Neural cell (in vitro differentiated cells): ENCODE measurements around the gene AGRN. TPM values are rescaled to one million over a fixed set of nuclear protein-coding genes. Genes with fewer than 3 reads are reported as not detected.

Experiments used
- H2AFZ ChIP-seq: fragments of 200-600, 300-800 bp; sonication (generic), shearing (Covaris generic); 2 replicates; pipeline ENCODE4 v1.6.0; 2014; ENCODE audit warnings: low read depth, mild to moderate bottlenecking, antibody characterized with exemption, low read length, moderate library complexity
- H3F3A ChIP-seq: fragments of 200-600 bp; shearing (Covaris generic); 2 replicates; pipeline ENCODE4 v1.6.1; 2016; ENCODE audit warnings: mild to moderate bottlenecking, moderate library complexity, mixed read lengths, antibody characterized with exemption, low read length; ENCODE audit not compliant: insufficient read depth, poor library complexity, severe bottlenecking
- H3K27ac ChIP-seq: fragments of 200-600, 300-800 bp; sonication (generic), shearing (Covaris generic); 2 replicates; pipeline ENCODE4 v1.5.1; 2014; ENCODE audit warnings: mild to moderate bottlenecking, low read length, moderate library complexity
- H3K27me3 ChIP-seq: fragments of 300-800, 200-600 bp; sonication (generic), shearing (Covaris generic); 2 replicates; pipeline ENCODE4 v1.6.0; 2014; ENCODE audit warnings: mild to moderate bottlenecking, low read depth, low read length, moderate library complexity; ENCODE audit not compliant: insufficient read depth
- H3K36me3 ChIP-seq: fragments of 300-800, 200-600 bp; sonication (generic), shearing (Covaris generic); 2 replicates; pipeline ENCODE4 v1.5.1; 2014; ENCODE audit warnings: mild to moderate bottlenecking, antibody characterized with exemption, low read length, moderate library complexity; ENCODE audit not compliant: insufficient read depth
- H3K4me2 ChIP-seq: fragments of 300-800, 200-600 bp; sonication (generic), shearing (Covaris generic); 2 replicates; pipeline ENCODE4 v1.6.0; 2014; ENCODE audit warnings: mild to moderate bottlenecking, low read length
- H3K4me3 ChIP-seq: fragments of 300-800, 200-600 bp; sonication (generic), shearing (Covaris generic); 2 replicates; pipeline ENCODE4 v1.5.1; 2014; ENCODE audit warnings: mild to moderate bottlenecking, low read length, moderate library complexity
- H3K79me2 ChIP-seq: fragments of 200-600 bp; shearing (Covaris generic); replicated peaks from 2 replicates; pipeline ENCODE4 v1.6.0; 2014; ENCODE audit warnings: mild to moderate bottlenecking, low read length, moderate library complexity; ENCODE audit not compliant: insufficient read depth
- H3K9ac ChIP-seq: fragments of 300-800, 200-600 bp; sonication (generic), shearing (Covaris generic); 2 replicates; pipeline ENCODE4 v1.6.1; 2016; ENCODE audit warnings: mild to moderate bottlenecking, low read length, mixed read lengths
- H3K9me2 ChIP-seq: fragments of 200-600 bp; shearing (Covaris generic); 2 replicates; pipeline ENCODE4 v1.6.1; 2016; ENCODE audit warnings: mild to moderate bottlenecking, low read length, mixed read lengths; ENCODE audit not compliant: insufficient read depth
- H3K9me3 ChIP-seq: fragments of 200-600, 300-800 bp; sonication (generic), shearing (Covaris generic); 2 replicates; pipeline ENCODE4 v1.6.1; 2016; ENCODE audit warnings: mild to moderate bottlenecking, mixed run types, low read length, moderate library complexity, mixed read lengths
- H4K20me1 ChIP-seq: fragments of 200-600 bp; shearing (Covaris generic); 2 replicates; pipeline ENCODE4 v1.6.1; 2016; ENCODE audit warnings: mild to moderate bottlenecking, mixed run types; ENCODE audit not compliant: insufficient read depth
- CTCF ChIP-seq: fragments of 450-650 bp; IDR thresholded peaks from 2 replicates; pipeline ENCODE4 v1.5.1; 2014; ENCODE audit warnings: antibody characterized with exemption, mild to moderate bottlenecking, moderate library complexity; ENCODE audit not compliant: poor library complexity, severe bottlenecking
- EP300 ChIP-seq: fragments of 450-650 bp; conservative IDR thresholded peaks from 2 replicates; pipeline ENCODE4 v1.6.1; 2014; ENCODE audit warnings: antibody characterized with exemption, mild to moderate bottlenecking, moderate library complexity; ENCODE audit not compliant: poor library complexity, severe bottlenecking
- EZH2 ChIP-seq: fragments of 200-600, 300-800 bp; shearing (Covaris generic), sonication (generic); IDR thresholded peaks from 2 replicates; pipeline ENCODE4 v1.6.1; 2014; ENCODE audit warnings: antibody characterized with exemption, low read length, borderline replicate concordance, mild to moderate bottlenecking; ENCODE audit not compliant: insufficient read depth, poor library complexity, severe bottlenecking
- MXI1 ChIP-seq: fragments of 450-650 bp; conservative IDR thresholded peaks from 2 replicates; pipeline ENCODE4 v1.6.1; 2014; ENCODE audit warnings: antibody characterized with exemption, mild to moderate bottlenecking; ENCODE audit not compliant: poor library complexity, severe bottlenecking
- POLR2AphosphoS5 ChIP-seq: IDR thresholded peaks from 2 replicates; pipeline ENCODE4 v1.6.1; 2012
- RAD21 ChIP-seq: fragments of 450-650 bp; conservative IDR thresholded peaks from 2 replicates; pipeline ENCODE4 v1.6.1; 2014; ENCODE audit warnings: antibody characterized with exemption, mild to moderate bottlenecking, moderate library complexity
- REST ChIP-seq: IDR thresholded peaks from 2 replicates; pipeline ENCODE4 v1.6.1; 2012; ENCODE audit warnings: borderline replicate concordance
- SMC3 ChIP-seq: fragments of 450-650 bp; conservative IDR thresholded peaks from 2 replicates; pipeline ENCODE4 v1.6.1; 2014; ENCODE audit warnings: antibody characterized with exemption, mild to moderate bottlenecking, moderate library complexity; ENCODE audit not compliant: poor library complexity
- TAF1 ChIP-seq: IDR thresholded peaks from 2 replicates; pipeline ENCODE4 v1.6.1; 2012; ENCODE audit warnings: low read depth
- polyA plus RNA-seq: library from polyadenylated mRNA; depleted of rRNA; stranded (reverse); fragments of >200 nt; gene quantifications from 2 replicates; pipeline ENCODE4 v1.2.3, GENCODE V29; 2014

The AGRN gene
- polyA plus RNA-seq, 1 donor from 2014 or later: 104 TPM

DNA sequence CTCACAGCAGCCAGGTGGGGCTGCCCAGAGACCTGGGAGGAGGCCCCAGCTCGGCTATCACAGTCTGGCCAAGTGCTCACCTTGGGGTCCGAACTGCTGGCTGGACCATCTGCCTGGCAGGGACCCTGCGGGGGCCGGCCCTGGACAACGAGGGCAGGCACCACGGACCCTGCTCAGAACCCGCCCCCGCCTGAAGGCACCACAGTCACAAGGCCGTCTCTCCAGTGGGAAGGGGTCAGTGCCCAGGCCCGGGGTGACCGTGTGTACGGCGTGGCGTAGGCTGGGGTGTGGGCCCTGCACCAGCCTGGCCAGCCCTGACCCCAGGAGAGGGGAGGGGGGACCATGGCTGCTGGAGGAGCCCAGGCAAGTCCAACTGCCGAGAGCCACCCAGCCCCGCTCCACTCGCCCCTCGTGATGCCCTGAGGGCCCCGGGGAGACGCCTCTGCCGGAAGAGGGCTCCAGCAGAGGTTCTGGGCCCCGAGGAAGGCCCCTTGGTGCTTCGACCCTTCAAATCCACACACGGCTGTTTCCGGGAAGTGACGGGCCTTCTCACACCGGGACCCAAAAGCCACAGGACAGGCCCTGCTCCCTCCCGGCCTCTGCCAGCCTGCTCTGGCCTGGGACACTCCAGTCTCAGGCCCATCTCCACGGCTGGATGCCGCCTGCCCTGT is 65.4 kb downstream of the AGRN start:
- H3K9ac ChIP-seq: no peak overlapping the region
- H3K4me3 ChIP-seq: no peak overlapping the region
- H3K27ac ChIP-seq: no peak overlapping the region
- TF ChIP-seq SMC3 (no peak), RAD21 (no peak), REST (no peak), POLR2AphosphoS5 (no peak), EP300 (no peak), EZH2 (no peak), CTCF (no peak), TAF1 (no peak), MXI1 (no peak)
- no peaks in the 10 kb centered on the region for H3K27me3 ChIP-seq
- H3K79me2 ChIP-seq: no peaks in the 10 kb centered on the region
- no peak overlapping the region for H2AFZ ChIP-seq
- no peaks in the 10 kb centered on the region for H3F3A ChIP-seq
- H3K9me2 ChIP-seq: no peaks in the 10 kb centered on the region
- no peaks in the 10 kb centered on the region for H3K9me3 ChIP-seq
- no peaks in the 10 kb centered on the region for H3K36me3 ChIP-seq
- no peaks in the 10 kb centered on the region for H4K20me1 ChIP-seq
- H3K4me2 ChIP-seq: no peak overlapping the region

DNA sequence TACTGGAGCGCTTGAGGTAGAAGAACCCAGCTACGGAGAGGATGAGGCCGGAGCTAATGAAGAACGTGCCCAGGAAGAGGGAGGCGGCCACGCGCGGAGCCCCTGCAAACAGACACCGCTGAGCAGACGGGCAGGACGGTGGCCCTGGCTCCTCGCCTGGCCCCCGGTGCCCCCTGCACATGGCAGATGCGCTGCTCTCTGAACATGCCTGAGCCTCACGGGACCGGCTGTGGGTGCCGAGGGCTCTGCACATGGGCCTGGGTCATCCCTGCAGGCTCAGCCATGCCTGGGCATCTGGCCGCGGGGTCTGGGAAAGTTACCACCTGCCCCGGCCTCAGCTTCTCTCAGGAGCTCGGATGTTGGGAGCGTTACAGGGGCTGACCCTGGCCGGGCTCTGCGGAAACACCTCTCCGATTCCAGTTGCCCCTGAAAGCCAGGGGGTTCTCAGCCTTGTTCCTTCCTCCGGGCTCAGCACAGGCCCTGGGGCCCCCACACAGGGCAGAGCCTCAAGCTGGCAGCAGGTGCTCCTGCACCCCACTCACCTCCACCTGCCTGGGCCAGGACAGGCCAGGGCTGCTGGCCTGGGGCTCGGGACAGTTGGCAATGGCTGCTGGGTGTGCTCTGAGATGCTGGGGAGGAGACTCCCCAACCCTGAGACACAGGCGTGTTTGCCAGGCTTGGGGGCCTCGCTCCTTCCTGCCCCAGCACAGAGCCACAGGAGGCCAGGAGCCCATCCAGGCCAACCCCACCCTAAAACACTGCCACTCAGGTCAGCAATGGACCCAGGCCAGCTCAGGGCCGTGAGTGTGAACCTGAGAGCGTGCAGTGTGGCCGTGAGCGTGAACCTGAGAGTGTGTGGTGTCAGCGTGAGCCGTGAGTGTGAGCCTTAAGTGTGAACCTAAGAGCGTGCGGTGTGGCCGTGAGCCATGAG is 66.3 kb downstream of the AGRN start:
- H3K36me3 ChIP-seq: no peaks in the 10 kb centered on the region
- TF ChIP-seq RAD21 (no peak), CTCF (no peak), EZH2 (no peak), MXI1 (no peak), POLR2AphosphoS5 (no peak), EP300 (no peak), REST (no peak), SMC3 (no peak), TAF1 (no peak)
- H3K27ac ChIP-seq: no peak overlapping the region
- H3K27me3 ChIP-seq: no peaks in the 10 kb centered on the region
- no peak overlapping the region for H2AFZ ChIP-seq
- no peak overlapping the region for H3K4me3 ChIP-seq
- no peak overlapping the region for H3K4me2 ChIP-seq
- H4K20me1 ChIP-seq: no peaks in the 10 kb centered on the region
- no peaks in the 10 kb centered on the region for H3K9me2 ChIP-seq
- H3K9ac ChIP-seq: no peak overlapping the region
- H3F3A ChIP-seq: no peaks in the 10 kb centered on the region
- no peaks in the 10 kb centered on the region for H3K79me2 ChIP-seq
- H3K9me3 ChIP-seq: no peaks in the 10 kb centered on the region
